ENCODE data around the gene INTS1.

INTS1 gene

GRCh38 chr7:1483536-1484505 is 20.4 kb downstream of the INTS1 start:
- Histone ChIP-seq H3K9ac (ENCODE audit: low read length) (no peak overlapping the region), H3K36me3 (ENCODE audit: control insufficient read depth, insufficient read depth, low read length) (peaks cover 36% of the 10 kb centered on the region), H3K4me3 (ENCODE audit: low read length) (no peak overlapping the region), H3K27me3 (ENCODE audit: control insufficient read depth, insufficient read depth, low read length) (no peaks in the 10 kb centered on the region), H3K4me1 (ENCODE audit: control insufficient read depth, insufficient read depth, low read length) (no peaks in the 10 kb centered on the region), H3K27ac (ENCODE audit: low read depth, low read length) (no peak overlapping the region)

GRCh38 chr7:1483079-1483478 is 21.1 kb downstream of the INTS1 start:
- Histone ChIP-seq H3K9ac (ENCODE audit: low read length) (no peak overlapping the region), H3K36me3 (ENCODE audit: control insufficient read depth, insufficient read depth, low read length) (peaks cover 33% of the 10 kb centered on the region), H3K27ac (ENCODE audit: low read depth, low read length) (no peak overlapping the region), H3K27me3 (ENCODE audit: control insufficient read depth, insufficient read depth, low read length) (no peaks in the 10 kb centered on the region), H3K4me3 (ENCODE audit: low read length) (no peak overlapping the region), H3K4me1 (ENCODE audit: control insufficient read depth, insufficient read depth, low read length) (no peaks in the 10 kb centered on the region)

GRCh38 chr7:1481300-1481699 is 22.9 kb downstream of the INTS1 start:
- Histone ChIP-seq H3K36me3 (ENCODE audit: control insufficient read depth, insufficient read depth, low read length) (peaks cover 35% of the 10 kb centered on the region), H3K27me3 (ENCODE audit: control insufficient read depth, insufficient read depth, low read length) (no peaks in the 10 kb centered on the region), H3K9ac (ENCODE audit: low read length) (no peak overlapping the region), H3K27ac (ENCODE audit: low read depth, low read length) (no peak overlapping the region), H3K4me1 (ENCODE audit: control insufficient read depth, insufficient read depth, low read length) (no peaks in the 10 kb centered on the region), H3K4me3 (ENCODE audit: low read length) (no peak overlapping the region)

GRCh38 chr7:1480670-1481069 is 23.5 kb downstream of the INTS1 start:
- Histone ChIP-seq H3K27ac (ENCODE audit: low read depth, low read length) (no peak overlapping the region), H3K36me3 (ENCODE audit: control insufficient read depth, insufficient read depth, low read length) (peaks cover 35% of the 10 kb centered on the region), H3K4me3 (ENCODE audit: low read length) (no peak overlapping the region), H3K27me3 (ENCODE audit: control insufficient read depth, insufficient read depth, low read length) (no peaks in the 10 kb centered on the region), H3K4me1 (ENCODE audit: control insufficient read depth, insufficient read depth, low read length) (no peaks in the 10 kb centered on the region), H3K9ac (ENCODE audit: low read length) (no peak overlapping the region)

GRCh38 chr7:1479287-1479686 is 24.9 kb downstream of the INTS1 start:
- H3K4me3 ChIP-seq (ENCODE audit: low read length): no peak overlapping the region
- no peak overlapping the region for H3K9ac ChIP-seq (ENCODE audit: low read length)
- no peaks in the 10 kb centered on the region for H3K27me3 ChIP-seq (ENCODE audit: control insufficient read depth, insufficient read depth, low read length)
- H3K4me1 ChIP-seq (ENCODE audit: control insufficient read depth, insufficient read depth, low read length): no peaks in the 10 kb centered on the region
- H3K36me3 ChIP-seq (ENCODE audit: control insufficient read depth, insufficient read depth, low read length): peaks cover 28% of the 10 kb centered on the region
- no peak overlapping the region for H3K27ac ChIP-seq (ENCODE audit: low read depth, low read length)

GRCh38 chr7:1478480-1478879 is 25.7 kb downstream of the INTS1 start:
- Histone ChIP-seq H3K4me1 (ENCODE audit: control insufficient read depth, insufficient read depth, low read length) (no peaks in the 10 kb centered on the region), H3K36me3 (ENCODE audit: control insufficient read depth, insufficient read depth, low read length) (peaks cover 23% of the 10 kb centered on the region), H3K27ac (ENCODE audit: low read depth, low read length) (no peak overlapping the region), H3K9ac (ENCODE audit: low read length) (no peak overlapping the region), H3K27me3 (ENCODE audit: control insufficient read depth, insufficient read depth, low read length) (no peaks in the 10 kb centered on the region), H3K4me3 (ENCODE audit: low read length) (no peak overlapping the region)

- Histone ChIP-seq H3K27ac (ENCODE audit: low read depth, low read length) (no peak overlapping the region), H3K4me1 (ENCODE audit: control insufficient read depth, insufficient read depth, low read length) (no peaks in the 10 kb centered on the region), H3K27me3 (ENCODE audit: control insufficient read depth, insufficient read depth, low read length) (no peaks in the 10 kb centered on the region), H3K4me3 (ENCODE audit: low read length) (no peak overlapping the region), H3K9ac (ENCODE audit: low read length) (no peak overlapping the region), H3K36me3 (ENCODE audit: control insufficient read depth, insufficient read depth, low read length) (peaks cover 12% of the 10 kb centered on the region)
These were observed 27.3 kb downstream of the INTS1 start for GRCh38 chr7:1476859-1477258.

- no peak overlapping the region for H3K27ac ChIP-seq (ENCODE audit: low read depth, low read length)
- H3K4me1 ChIP-seq (ENCODE audit: control insufficient read depth, insufficient read depth, low read length): no peaks in the 10 kb centered on the region
- H3K36me3 ChIP-seq (ENCODE audit: control insufficient read depth, insufficient read depth, low read length): peaks cover 12% of the 10 kb centered on the region
- no peak overlapping the region for H3K9ac ChIP-seq (ENCODE audit: low read length)
- no peaks in the 10 kb centered on the region for H3K27me3 ChIP-seq (ENCODE audit: control insufficient read depth, insufficient read depth, low read length)
- H3K4me3 ChIP-seq (ENCODE audit: low read length): no peak overlapping the region
These were observed 28.2 kb downstream of the INTS1 start for GRCh38 chr7:1475991-1476390.

- no peak overlapping the region for H3K27ac ChIP-seq (ENCODE audit: low read depth, low read length)
- H3K4me3 ChIP-seq (ENCODE audit: low read length): no peak overlapping the region
- H3K4me1 ChIP-seq (ENCODE audit: control insufficient read depth, insufficient read depth, low read length): no peaks in the 10 kb centered on the region
- H3K9ac ChIP-seq (ENCODE audit: low read length): no peak overlapping the region
- H3K36me3 ChIP-seq (ENCODE audit: control insufficient read depth, insufficient read depth, low read length): peaks cover 12% of the 10 kb centered on the region
- H3K27me3 ChIP-seq (ENCODE audit: control insufficient read depth, insufficient read depth, low read length): no peaks in the 10 kb centered on the region
These were observed 28.8 kb downstream of the INTS1 start for GRCh38 chr7:1475393-1475792.

- Histone ChIP-seq H3K27me3 (ENCODE audit: control insufficient read depth, insufficient read depth, low read length) (no peaks in the 10 kb centered on the region), H3K4me1 (ENCODE audit: control insufficient read depth, insufficient read depth, low read length) (no peaks in the 10 kb centered on the region), H3K4me3 (ENCODE audit: low read length) (no peak overlapping the region), H3K27ac (ENCODE audit: low read depth, low read length) (no peak overlapping the region), H3K9ac (ENCODE audit: low read length) (no peak overlapping the region), H3K36me3 (ENCODE audit: control insufficient read depth, insufficient read depth, low read length) (peaks cover 12% of the 10 kb centered on the region)
These were observed 29.5 kb downstream of the INTS1 start for GRCh38 chr7:1474736-1475135.

GRCh38 chr7:1473864-1474512 is 30.2 kb downstream of the INTS1 start:
- peaks cover 12% of the 10 kb centered on the region for H3K36me3 ChIP-seq (ENCODE audit: control insufficient read depth, insufficient read depth, low read length)
- no peaks in the 10 kb centered on the region for H3K4me1 ChIP-seq (ENCODE audit: control insufficient read depth, insufficient read depth, low read length)
- no peaks in the 10 kb centered on the region for H3K27me3 ChIP-seq (ENCODE audit: control insufficient read depth, insufficient read depth, low read length)
- no peak overlapping the region for H3K4me3 ChIP-seq (ENCODE audit: low read length)
- no peak overlapping the region for H3K27ac ChIP-seq (ENCODE audit: low read depth, low read length)
- no peak overlapping the region for H3K9ac ChIP-seq (ENCODE audit: low read length)

GRCh38 chr7:1470901-1471300 is 33.3 kb downstream of the INTS1 start:
- Histone ChIP-seq H3K4me3 (ENCODE audit: low read length) (no peak overlapping the region), H3K27me3 (ENCODE audit: control insufficient read depth, insufficient read depth, low read length) (no peaks in the 10 kb centered on the region), H3K4me1 (ENCODE audit: control insufficient read depth, insufficient read depth, low read length) (peaks cover 7% of the 10 kb centered on the region), H3K27ac (ENCODE audit: low read depth, low read length) (no peak overlapping the region), H3K9ac (ENCODE audit: low read length) (no peak overlapping the region), H3K36me3 (ENCODE audit: control insufficient read depth, insufficient read depth, low read length) (no peaks in the 10 kb centered on the region)

All from rectal smooth muscle tissue (tissue), 1 donor.